Measurements from ENCODE around the gene CUL4B.

The CUL4B gene

GRCh38 chrX:120559804-120560203 is 958 bp downstream of the CUL4B start:
- no peak for DNase-seq (ENCODE audit: low read depth)
- H3K4me3 ChIP-seq (ENCODE audit: low read length) = peak overlapping the region; percentile 86

GRCh38 chrX:120556251-120556650 is 4.5 kb downstream of the CUL4B start:
- H3K4me3 ChIP-seq (ENCODE audit: low read length) = no peak overlapping the region
- no peak for DNase-seq (ENCODE audit: low read depth)
- TF ChIP-seq, protein P1, sequence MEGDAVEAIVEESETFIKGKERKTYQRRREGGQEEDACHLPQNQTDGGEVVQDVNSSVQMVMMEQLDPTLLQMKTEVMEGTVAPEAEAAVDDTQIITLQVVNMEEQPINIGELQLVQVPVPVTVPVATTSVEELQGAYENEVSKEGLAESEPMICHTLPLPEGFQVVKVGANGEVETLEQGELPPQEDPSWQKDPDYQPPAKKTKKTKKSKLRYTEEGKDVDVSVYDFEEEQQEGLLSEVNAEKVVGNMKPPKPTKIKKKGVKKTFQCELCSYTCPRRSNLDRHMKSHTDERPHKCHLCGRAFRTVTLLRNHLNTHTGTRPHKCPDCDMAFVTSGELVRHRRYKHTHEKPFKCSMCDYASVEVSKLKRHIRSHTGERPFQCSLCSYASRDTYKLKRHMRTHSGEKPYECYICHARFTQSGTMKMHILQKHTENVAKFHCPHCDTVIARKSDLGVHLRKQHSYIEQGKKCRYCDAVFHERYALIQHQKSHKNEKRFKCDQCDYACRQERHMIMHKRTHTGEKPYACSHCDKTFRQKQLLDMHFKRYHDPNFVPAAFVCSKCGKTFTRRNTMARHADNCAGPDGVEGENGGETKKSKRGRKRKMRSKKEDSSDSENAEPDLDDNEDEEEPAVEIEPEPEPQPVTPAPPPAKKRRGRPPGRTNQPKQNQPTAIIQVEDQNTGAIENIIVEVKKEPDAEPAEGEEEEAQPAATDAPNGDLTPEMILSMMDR (conservative IDR thresholded peaks at IDR 0.05; ENCODE audit: low read length) = no peak

More at GRCh38 chrX:120559804-120560203, 958 bp downstream of the CUL4B start:
- TF ChIP-seq, protein P1 (conservative IDR thresholded peaks at IDR 0.05; ENCODE audit: low read length) = no peak

DNA sequence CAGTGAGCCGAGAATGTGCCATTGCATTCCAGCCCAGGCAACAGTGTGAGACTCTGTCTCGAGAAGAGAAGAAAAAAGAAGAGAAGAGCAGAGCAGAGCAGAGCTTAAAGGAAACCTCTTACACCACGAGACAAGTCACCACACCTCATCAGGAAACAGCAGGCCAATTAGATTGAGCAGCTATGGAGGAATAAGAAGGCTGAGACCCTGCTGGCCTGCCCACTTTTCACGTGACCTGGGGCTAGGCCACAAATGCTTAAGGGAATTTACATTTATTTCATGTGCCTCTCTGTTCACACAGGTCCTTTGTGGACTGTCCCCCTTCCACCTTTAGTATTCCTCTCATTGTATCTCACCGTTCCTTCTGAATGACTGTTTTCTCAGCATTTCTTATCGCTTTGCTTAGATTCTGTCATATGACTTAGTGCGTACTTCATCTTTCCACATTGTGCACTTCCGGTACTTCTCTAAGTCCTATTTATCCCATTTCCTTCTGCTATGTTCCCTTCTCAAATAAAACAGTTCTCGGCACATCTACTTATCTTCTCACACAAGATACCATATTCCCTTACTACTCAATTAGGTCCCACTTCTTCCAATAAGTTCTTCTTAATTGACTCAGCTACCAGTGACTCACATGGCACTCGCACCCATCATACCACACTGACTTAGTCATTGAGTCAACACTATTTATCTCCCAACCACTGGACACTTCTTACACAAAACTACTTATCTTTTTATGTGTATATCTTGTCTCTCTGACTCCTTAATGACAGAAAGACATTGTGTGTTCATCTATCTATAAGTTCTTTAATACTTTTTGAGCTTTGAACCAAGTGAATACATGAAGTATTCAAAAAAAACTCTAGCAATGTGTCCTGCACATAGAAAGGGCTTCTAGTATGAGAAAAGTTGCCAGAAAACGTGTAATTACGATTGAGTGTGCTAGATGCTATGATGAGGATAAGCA is 11.0 kb downstream of the CUL4B start:
- TF ChIP-seq, protein P1 (conservative IDR thresholded peaks at IDR 0.05; ENCODE audit: low read length) = no peak
- H3K4me3 ChIP-seq (ENCODE audit: low read length) = no peak overlapping the region
- peak; percentile 93 for DNase-seq (ENCODE audit: low read depth)

DNA sequence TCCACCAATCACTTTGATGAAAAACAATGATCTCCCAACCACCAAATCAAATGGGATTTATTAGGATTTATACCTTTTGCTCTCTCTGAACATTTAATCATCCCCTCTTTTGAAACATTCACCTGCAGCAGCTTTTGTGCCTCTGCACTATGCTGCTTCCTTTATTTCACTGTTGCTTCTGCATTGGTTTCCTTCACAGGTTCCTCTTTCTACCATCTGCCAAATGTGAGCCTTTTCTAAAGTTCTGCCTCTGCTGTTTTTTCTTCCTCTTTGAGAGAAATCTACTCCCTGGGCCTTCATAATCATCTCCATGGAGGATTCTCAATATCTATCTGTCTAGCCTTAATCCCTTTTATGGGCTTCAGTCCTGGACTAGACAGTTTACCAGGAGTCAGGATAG is 24.7 kb downstream of the CUL4B start:
- DNase-seq (ENCODE audit: low read depth) = no peak
- TF ChIP-seq, protein P1 (conservative IDR thresholded peaks at IDR 0.05; ENCODE audit: low read length) = no peak
- H3K4me3 ChIP-seq (ENCODE audit: low read length) = no peak overlapping the region

DNA sequence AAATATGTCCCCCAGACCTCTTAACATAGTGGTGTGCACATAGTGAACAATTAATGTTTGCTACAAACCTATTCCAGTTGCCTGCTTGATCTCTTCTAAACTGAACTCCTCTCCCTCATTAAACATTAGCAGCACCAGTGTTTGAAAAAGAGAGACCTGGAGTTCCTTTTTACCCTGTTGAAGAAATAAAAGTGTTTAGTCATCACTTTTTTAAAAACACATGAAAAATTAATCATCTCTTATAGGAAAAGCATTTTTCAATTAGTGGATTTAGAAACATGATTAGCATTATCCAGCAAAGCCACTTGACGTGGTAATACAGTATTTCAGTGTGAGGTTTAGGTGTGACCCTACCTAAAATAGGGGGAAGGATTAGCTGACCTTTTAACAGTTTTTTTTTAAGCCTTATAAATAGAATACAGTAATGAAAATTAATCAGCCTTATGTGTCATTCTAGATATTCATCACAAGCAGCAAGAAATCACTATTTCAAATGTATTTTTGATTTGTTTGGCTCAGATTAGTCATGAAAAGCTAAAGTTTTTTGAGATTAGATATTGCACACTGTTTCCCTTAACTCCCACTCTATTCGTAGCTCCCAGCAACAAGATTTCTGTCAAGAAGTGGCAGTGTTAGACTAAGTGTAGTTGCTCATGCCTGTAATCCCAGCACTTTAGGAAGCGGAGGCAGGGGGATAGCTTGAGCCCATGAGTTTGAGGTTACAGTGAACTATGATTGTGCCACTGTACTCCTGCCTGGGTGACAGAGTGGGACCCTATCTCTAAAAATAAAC is 26.2 kb downstream of the CUL4B start:
- TF ChIP-seq, protein P1 (conservative IDR thresholded peaks at IDR 0.05; ENCODE audit: low read length) = no peak
- DNase-seq (ENCODE audit: low read depth) = no peak

GRCh38 chrX:120522820-120523219 is 37.9 kb downstream of the CUL4B start:
- no peak for DNase-seq (ENCODE audit: low read depth)
- H3K4me3 ChIP-seq (ENCODE audit: low read length) = no peak overlapping the region
- TF ChIP-seq, protein P1 (conservative IDR thresholded peaks at IDR 0.05; ENCODE audit: low read length) = no peak

More for the DNA sequence above, 26.2 kb downstream of the CUL4B start:
- no peak overlapping the region for H3K4me3 ChIP-seq (ENCODE audit: low read length)
